22Rv1 (cell line): ENCODE data around the gene NDFIP2.

Experiments
- ZFX ChIP-seq: fragments of 450-650 bp; IDR thresholded peaks from 2 replicates; pipeline ENCODE4 v1.6.1; 2017; ENCODE audit warnings: antibody characterized with exemption, borderline replicate concordance
- TF ChIP-seq, protein P1 (sequence below): fragments of 450-650 bp; IDR thresholded peaks from 2 replicates; pipeline ENCODE4 v1.5.1; 2017; ENCODE audit warnings: mild to moderate bottlenecking

DNA sequence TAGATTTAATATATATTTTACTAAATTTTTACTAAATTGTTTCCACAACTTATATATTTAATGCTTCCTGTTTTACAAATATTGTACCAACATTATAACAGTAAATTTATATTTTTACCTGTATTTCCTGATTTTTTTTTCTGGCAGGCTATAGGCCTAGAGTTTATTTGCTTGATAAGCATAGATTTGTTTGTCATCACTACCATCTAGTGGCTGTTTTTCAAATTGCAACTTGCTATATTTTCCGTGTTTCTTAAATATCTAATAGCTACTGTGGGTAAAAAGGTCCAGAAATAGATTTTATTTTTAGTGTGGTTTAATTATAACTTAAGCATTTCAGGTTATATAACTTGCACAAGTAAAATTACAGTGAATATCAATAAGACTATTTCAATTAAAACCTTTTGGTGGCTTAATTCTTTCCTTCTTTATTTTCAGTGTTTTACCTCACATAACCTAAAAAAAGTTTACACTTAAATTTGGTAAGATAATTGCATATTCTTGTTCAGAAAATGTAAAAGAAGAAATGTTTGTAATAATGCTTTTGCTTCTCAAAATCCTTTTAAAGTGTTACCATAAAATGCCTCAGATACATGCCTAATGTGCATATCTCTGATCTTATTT, 60.6 kb downstream of the NDFIP2 start:
- TF ChIP-seq, protein P1, sequence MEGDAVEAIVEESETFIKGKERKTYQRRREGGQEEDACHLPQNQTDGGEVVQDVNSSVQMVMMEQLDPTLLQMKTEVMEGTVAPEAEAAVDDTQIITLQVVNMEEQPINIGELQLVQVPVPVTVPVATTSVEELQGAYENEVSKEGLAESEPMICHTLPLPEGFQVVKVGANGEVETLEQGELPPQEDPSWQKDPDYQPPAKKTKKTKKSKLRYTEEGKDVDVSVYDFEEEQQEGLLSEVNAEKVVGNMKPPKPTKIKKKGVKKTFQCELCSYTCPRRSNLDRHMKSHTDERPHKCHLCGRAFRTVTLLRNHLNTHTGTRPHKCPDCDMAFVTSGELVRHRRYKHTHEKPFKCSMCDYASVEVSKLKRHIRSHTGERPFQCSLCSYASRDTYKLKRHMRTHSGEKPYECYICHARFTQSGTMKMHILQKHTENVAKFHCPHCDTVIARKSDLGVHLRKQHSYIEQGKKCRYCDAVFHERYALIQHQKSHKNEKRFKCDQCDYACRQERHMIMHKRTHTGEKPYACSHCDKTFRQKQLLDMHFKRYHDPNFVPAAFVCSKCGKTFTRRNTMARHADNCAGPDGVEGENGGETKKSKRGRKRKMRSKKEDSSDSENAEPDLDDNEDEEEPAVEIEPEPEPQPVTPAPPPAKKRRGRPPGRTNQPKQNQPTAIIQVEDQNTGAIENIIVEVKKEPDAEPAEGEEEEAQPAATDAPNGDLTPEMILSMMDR = peak; percentile 73
- no peak for TF ChIP-seq ZFX
